ENCODE results near the gene TSPO.

DNA sequence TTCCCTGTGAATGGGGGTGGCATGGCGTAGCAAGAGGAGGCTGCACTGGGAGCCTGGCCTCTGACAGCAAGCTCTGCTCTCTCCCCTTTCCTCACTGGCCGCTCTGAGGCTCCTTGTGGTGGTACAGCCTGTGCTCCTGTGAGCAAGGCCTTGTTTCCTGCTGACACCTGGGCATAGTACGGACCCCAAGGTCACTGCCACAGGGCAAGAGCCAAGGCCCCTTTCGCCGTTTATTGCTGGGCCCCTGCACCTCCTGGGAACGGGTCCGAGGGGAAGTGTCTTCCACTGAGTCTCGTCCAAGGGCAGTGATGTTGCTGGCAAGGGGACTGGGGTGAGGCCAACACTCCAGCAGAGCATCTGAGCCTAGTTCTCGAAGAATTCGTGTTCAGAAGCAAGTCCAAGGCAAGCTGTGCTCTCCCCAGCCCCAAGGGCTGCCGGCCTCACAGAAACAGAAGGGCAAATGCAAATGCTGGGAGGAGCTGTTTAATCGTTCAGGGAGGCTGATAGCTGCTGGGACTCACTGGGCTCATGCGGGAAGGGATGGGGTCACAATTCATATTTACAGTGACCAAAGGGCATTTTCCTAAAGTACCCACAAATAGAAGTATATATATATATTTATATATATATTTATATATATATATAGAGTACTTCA lies 51.5 kb downstream of the TSPO start:
- TF ChIP-seq, protein P1, sequence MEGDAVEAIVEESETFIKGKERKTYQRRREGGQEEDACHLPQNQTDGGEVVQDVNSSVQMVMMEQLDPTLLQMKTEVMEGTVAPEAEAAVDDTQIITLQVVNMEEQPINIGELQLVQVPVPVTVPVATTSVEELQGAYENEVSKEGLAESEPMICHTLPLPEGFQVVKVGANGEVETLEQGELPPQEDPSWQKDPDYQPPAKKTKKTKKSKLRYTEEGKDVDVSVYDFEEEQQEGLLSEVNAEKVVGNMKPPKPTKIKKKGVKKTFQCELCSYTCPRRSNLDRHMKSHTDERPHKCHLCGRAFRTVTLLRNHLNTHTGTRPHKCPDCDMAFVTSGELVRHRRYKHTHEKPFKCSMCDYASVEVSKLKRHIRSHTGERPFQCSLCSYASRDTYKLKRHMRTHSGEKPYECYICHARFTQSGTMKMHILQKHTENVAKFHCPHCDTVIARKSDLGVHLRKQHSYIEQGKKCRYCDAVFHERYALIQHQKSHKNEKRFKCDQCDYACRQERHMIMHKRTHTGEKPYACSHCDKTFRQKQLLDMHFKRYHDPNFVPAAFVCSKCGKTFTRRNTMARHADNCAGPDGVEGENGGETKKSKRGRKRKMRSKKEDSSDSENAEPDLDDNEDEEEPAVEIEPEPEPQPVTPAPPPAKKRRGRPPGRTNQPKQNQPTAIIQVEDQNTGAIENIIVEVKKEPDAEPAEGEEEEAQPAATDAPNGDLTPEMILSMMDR (conservative IDR thresholded peaks at IDR 0.05; ENCODE audit: low read depth in 2 of 2) = no peak
- TF ChIP-seq, protein P2, sequence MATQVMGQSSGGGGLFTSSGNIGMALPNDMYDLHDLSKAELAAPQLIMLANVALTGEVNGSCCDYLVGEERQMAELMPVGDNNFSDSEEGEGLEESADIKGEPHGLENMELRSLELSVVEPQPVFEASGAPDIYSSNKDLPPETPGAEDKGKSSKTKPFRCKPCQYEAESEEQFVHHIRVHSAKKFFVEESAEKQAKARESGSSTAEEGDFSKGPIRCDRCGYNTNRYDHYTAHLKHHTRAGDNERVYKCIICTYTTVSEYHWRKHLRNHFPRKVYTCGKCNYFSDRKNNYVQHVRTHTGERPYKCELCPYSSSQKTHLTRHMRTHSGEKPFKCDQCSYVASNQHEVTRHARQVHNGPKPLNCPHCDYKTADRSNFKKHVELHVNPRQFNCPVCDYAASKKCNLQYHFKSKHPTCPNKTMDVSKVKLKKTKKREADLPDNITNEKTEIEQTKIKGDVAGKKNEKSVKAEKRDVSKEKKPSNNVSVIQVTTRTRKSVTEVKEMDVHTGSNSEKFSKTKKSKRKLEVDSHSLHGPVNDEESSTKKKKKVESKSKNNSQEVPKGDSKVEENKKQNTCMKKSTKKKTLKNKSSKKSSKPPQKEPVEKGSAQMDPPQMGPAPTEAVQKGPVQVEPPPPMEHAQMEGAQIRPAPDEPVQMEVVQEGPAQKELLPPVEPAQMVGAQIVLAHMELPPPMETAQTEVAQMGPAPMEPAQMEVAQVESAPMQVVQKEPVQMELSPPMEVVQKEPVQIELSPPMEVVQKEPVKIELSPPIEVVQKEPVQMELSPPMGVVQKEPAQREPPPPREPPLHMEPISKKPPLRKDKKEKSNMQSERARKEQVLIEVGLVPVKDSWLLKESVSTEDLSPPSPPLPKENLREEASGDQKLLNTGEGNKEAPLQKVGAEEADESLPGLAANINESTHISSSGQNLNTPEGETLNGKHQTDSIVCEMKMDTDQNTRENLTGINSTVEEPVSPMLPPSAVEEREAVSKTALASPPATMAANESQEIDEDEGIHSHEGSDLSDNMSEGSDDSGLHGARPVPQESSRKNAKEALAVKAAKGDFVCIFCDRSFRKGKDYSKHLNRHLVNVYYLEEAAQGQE (IDR thresholded peaks at IDR 0.05; ENCODE audit: unreplicated experiment) = no peak
- TF ChIP-seq EZH2 (IDR thresholded peaks at IDR 0.05; ENCODE audit: low read depth, unreplicated experiment) (no peak), EZH2phosphoT487 (IDR thresholded peaks at IDR 0.05; ENCODE audit: unreplicated experiment) (no peak), JUNB (IDR thresholded peaks at IDR 0.05; ENCODE audit: unreplicated experiment) (no peak), NANOG (IDR thresholded peaks at IDR 0.05; ENCODE audit: borderline replicate concordance) (no peak), CREB1 (CRISPR knock-in tag; IDR thresholded peaks at IDR 0.05; ENCODE audit: low read depth) (no peak), POLR2AphosphoS5 (IDR thresholded peaks at IDR 0.05; ENCODE audit: low read depth) (no peak), ZNF331 (CRISPR knock-in tag; IDR thresholded peaks at IDR 0.05; ENCODE audit: low read depth) (no peak), ZNF114 (CRISPR knock-in tag; IDR thresholded peaks at IDR 0.05) (no peak), STAT1 (IDR thresholded peaks at IDR 0.05; ENCODE audit: unreplicated experiment) (no peak)
- TF ChIP-seq, protein P3, sequence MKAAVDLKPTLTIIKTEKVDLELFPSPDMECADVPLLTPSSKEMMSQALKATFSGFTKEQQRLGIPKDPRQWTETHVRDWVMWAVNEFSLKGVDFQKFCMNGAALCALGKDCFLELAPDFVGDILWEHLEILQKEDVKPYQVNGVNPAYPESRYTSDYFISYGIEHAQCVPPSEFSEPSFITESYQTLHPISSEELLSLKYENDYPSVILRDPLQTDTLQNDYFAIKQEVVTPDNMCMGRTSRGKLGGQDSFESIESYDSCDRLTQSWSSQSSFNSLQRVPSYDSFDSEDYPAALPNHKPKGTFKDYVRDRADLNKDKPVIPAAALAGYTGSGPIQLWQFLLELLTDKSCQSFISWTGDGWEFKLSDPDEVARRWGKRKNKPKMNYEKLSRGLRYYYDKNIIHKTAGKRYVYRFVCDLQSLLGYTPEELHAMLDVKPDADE (IDR thresholded peaks at IDR 0.05) = no peak
